ENCODE data around the gene SMAD2. TPM values are rescaled to one million over a fixed set of nuclear protein-coding genes. Genes with fewer than 3 reads are reported as not detected.
A peak's percentile ranks its signal among the peaks of the same experiment; 100 is the strongest.
"Not testable (repeated sequence)": the region's sequence is repeated elsewhere in the genome, so short reads cannot be mapped to it uniquely, and the experiment has no call there.

SMAD2 gene
- total RNA-seq, 1 donor from 2014 or later, result 74.8 TPM

DNA sequence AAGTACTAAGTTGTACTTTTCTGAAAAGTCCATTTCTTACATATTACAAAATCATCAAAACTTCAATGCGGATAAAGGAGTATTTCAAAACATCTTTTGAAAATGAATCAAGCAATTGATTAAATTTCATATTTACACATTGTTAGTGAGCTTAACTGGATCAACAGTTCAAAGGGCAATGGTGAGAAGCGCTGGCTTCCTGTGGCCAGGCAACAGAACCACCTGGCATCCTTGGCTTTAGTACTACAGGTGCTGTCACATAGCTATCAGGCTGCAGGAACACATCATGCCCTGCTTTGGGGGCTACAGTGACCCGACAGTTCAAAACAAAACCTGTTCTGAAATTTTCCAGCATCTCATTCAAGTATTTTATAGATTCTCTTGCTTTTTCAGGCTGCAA, 59.2 kb downstream of the SMAD2 start:
- intact Hi-C loops (cut with micrococcal nuclease), result no loop called here
- DNase-seq (no peak), ATAC-seq (no peak)

DNA sequence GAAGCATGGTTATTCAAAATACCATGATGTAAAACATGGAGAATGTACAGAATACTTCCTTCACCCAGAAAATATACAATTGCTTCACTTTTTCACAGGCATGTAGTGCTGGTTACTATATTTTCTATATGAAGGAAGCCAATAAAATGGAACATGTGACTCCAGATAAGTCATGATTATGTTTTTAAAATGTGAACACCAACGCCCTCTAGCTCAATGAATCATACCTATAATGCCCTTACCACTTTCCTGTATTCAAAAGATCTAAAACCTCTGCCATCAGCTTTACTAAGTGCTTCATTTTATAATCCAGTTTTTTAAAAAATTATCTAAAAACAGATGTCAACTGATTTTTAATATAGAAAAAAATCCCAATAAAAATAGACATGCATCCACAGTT, 59.9 kb downstream of the SMAD2 start:
- intact Hi-C loops (cut with micrococcal nuclease), result no loop called here
- no peak for ATAC-seq
- DNase-seq, result no peak

DNA sequence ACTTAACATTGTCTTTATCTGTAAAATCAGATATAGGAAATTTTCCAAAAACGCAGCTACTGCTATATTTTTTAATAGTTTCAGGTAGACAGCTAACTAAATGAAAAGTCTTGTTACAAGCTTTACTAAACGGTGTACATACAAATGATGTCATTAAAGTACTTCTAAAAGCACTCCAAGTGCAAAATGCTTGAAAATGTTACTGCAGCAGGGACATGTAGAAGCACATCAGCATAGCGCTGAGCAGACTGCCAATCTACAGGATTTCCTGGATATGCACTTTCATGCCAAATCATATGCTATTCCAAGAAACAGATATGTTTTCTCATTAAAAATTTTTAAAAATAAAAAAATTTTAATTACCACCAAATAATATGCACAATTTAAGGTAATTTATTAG, 61.7 kb downstream of the SMAD2 start:
- ATAC-seq (no peak), DNase-seq (no peak)
- intact Hi-C loops (cut with micrococcal nuclease), result loop anchor here (10.0 kb wide), 1 partner anchor 46 kb away; no protein-coding TSS in a partner anchor

DNA sequence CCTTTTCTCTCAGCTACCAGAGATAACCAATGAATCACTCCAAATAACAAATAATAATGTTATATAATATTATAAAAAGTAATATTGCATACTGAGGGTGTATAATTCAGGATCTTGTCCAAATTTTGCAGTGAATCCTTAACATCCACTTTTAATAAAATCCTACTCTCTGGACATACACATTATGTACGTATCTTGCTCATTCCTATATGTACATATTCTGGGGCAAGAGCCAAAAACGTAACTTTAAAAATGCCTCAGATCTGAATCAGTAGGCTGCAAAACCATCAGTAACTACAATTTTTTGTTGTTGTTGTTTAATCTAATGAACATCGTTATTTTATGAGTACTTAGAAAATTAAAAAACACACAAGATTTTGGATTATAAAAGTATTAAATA, 65.3 kb downstream of the SMAD2 start:
- ATAC-seq, result no peak
- DNase-seq, result no peak
- intact Hi-C loops (cut with micrococcal nuclease), result loop anchor here (10.0 kb wide), 1 partner anchor 50 kb away; no protein-coding TSS in a partner anchor

DNA sequence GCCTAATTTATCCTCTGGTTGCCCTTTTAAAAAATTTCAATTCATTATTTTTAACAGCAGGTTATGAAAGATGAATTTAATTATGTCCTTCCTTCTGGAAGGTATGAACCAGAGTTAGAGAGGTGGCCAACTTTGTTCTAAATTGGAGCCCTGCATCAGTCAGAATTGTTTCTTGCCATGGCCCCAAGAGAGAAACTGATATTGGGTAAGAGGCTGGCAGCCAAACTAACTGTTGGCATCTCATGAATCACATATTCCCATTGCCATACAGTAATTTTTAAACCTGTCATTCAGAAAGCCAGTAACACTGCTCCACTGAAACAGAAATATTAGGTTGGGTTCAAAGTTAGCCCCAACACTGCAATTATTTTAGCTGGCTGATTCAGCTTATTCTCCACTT, 67.4 kb downstream of the SMAD2 start:
- intact Hi-C loops (cut with micrococcal nuclease), result loop anchor here (10.0 kb wide), 1 partner anchor 52 kb away; no protein-coding TSS in a partner anchor
- ATAC-seq (peak; percentile 98), DNase-seq (no peak)

DNA sequence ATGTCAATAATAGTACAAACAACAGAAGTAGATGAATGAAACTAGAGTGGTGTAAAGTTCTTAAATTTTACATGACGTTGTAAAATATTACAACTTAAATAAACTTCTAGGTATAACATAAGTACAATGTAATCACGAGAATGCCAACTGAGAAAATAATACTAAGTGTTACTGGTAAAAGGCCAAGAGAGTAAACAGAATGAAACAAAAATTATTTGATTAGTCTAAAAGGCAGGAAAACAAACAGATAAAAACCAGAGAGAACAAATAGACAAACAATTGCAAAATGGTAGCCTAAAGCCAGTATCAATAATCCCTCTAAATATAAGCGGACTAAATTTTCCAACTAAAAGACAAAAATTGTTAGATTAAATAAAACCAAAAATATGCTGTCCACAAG, 71.9 kb downstream of the SMAD2 start:
- DNase-seq (no peak), ATAC-seq (no peak)
- intact Hi-C loops (cut with micrococcal nuclease), result no loop called here

DNA sequence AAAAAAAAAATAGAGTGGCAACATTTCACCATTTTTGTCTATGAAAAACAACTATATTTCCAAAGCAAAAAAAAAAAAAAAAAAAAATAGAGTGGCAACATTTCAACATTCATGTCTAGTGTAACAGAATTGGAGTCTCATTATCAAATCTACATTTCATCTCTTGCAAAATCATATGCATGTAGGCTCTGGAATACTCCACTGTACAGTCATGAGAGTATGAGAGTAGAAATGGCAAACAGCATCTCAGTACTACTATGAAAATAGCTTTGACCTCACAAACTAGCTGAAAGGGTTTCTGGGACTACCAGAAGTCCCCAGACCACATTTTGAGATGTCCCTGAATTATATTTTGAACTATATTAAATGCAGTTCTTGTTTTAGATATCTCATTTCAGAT, 82.8 kb downstream of the SMAD2 start:
- no peak for ATAC-seq
- intact Hi-C loops (cut with micrococcal nuclease), result no loop called here
- no peak for DNase-seq

DNA sequence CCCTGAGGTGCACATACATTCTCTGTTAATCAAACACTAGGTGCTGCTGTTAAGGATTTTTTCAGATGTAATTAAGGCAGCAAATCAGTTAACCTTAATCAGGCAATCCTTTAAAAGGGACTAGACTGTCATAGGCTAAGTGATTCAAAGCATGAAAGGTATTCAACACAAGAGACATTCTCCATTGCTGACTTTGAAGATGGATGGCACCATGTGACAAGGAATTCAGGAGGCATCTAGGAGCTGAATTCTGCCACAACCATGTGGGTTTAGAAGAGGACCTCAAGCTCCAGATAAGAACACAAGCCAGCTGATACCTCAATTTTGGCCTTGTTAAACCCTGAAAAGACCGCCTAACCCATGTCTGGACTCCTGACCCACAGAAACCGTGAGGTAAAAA, 84.0 kb downstream of the SMAD2 start:
- intact Hi-C loops (cut with micrococcal nuclease), result no loop called here
- DNase-seq (no peak), ATAC-seq (no peak)

DNA sequence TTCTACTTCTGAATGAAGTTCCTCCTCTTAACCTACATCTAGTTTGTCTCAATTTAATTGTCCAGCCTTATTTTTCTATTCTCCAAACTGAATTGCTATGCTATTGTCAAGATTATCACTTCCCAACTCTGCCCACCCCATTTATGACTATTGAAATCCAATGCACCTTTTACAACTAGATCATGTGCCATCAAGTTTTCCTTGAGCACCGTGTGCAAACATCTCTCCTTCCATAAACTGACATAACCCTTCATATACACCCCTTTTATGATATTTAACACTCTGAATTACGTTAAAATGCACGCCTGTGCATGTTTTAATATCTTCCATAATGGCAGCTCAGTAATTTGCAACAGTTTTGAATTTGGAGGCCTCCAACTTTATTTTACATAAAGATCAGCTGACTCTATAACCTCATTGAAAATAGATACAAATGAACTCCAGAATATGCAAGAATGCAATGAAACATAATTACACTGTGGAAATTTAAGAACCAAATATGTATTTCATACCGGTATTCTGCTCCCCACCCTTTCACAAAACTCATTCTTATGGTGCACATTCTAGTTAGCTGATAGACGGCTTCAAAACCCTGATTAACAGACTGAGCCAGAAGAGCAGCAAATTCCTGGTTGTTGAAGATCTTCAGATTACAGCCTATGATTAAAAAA, 85.5 kb downstream of the SMAD2 start:
- no peak for DNase-seq
- ATAC-seq, result no peak
- intact Hi-C loops (cut with micrococcal nuclease), result no loop called here

DNA sequence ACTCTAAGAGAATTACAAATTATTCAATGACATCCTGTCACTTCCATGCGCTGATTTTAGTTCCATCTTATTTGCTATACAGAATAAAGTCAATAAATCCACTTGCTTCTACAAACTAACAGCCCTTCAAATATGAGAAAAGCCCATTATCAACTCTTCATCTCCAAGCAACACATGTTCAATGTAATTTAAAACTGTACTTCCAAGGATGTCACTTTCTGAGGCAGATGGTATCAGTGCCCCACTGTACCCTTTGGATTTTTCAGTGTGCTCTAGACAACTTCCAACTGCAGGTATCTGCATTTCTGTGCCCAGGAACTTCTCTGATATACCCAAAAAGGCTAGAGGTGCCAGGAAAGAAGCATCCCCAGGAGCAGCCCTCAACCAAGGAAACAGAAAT, 87.6 kb downstream of the SMAD2 start:
- intact Hi-C loops (cut with micrococcal nuclease), result no loop called here
- no peak for DNase-seq
- no peak for ATAC-seq

DNA sequence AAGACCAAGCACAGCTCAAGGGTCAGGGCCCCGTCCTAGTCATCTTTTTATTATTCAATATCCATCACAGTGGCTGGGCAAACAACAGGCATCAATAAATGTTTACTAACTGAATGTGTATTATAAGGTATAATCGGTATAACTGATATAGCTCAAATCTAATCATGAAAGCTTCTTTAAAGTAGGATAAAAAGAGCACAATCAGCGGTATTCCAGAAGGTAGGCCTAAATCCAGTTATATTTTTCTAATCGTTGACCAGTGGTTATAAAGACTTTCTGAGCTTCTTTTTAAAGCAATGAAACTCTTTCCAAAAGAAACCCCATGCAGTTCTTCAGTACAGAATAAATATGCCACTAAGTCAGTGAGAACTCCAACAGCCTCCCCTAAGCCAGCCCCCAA, 92.1 kb downstream of the SMAD2 start:
- DNase-seq (no peak), ATAC-seq (no peak)
- intact Hi-C loops (cut with micrococcal nuclease), result no loop called here

DNA sequence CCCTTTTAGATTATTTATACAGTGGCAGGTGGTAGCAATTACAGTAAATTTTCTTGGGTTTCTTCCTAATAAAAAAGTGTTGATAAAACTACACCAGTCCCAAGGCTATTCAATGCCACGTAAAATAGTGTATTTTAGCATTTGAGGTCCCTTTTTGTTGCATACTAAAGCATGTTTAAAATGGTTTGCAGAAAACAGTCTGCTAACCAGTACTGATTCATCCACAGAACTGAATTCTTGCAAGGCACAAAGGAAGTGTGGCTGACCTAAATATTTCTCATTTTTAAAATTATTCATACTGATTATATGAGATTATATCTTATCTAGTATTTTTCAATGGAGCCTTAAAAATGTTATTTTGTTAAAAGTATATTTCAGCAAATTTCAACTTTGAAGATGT, 98.1 kb downstream of the SMAD2 start:
- intact Hi-C loops (cut with micrococcal nuclease), result no loop called here
- ATAC-seq (no peak), DNase-seq (no peak)

DNA sequence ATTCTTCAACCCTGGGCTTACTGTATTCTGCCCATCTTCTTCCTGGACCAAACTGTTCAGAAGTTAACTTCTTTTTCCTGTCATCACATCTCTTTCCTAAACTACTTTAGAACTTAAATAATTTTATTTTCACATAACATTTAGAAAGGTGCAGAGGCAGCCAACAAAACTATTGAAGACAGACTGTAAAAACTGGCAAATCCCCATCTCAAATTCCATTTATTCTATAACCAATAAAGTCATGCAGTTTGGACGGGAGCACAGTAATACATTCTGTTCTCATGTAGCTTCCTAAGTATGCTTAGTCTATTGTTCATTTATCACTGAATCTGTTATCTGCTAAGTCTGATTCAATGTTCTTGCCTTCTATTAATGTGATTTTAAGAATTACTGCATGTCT, 99.1 kb downstream of the SMAD2 start:
- intact Hi-C loops (cut with micrococcal nuclease), result no loop called here
- DNase-seq (no peak), ATAC-seq (no peak)

DNA sequence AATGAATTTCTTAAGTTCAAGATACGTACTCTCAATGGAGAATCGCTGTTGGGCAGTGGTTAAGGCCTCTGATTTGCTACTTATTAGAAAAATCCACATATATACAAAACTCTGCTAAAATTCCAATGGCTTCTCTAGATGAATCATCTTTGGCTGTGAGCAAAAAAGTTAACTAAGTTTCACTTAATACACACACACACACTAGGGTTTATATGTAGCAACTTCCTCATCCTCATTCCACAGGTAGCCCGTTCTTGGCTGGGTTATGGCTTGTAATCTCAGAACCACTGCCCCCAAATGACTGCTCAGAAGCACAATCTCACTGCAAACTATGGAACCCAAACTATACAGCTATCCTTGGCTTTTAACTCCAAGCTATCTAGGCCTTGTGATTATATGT, 99.7 kb downstream of the SMAD2 start:
- intact Hi-C loops (cut with micrococcal nuclease), result no loop called here
- DNase-seq, result no peak
- ATAC-seq, result no peak

DNA sequence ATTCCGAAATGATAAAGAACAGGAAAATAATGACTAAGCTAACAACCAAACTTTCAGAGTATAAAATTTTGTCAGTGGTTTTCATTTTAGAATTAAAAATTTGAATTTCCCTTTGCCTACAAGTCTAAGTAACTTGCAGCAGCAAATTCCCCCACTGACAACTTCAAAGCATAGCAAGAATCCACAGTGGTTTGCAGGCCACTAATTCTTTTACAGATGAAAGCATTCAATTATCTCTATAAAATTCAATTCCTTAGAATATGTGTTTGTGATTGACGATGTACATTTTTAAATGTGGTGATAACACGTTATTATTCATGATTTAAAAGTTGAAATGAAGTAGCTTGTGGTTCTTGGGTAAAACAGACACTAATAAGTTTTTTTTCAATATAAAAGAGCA, 100.6 kb downstream of the SMAD2 start:
- DNase-seq (no peak), ATAC-seq (no peak)
- intact Hi-C loops (cut with micrococcal nuclease), result no loop called here

DNA sequence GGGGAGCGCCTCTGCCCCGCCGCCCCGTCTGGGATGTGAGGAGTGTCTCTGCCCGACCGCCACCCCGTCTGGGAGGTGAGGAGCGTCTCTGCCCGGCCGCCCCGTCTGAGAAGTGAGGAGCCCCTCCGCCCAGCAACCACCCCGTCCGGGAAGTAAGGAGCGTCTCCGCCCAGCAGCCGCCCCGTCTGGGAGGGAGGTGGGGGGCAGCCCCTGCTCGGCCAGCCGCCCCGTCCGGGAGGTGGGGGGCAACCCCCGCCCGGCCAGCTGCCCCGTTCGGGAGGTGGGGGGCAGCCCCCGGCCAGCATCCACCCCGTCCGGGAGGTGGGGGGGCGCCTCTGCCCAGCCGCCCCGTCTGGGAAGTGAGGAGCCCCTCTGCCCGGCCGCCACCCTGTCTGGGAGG, 102.4 kb downstream of the SMAD2 start:
- intact Hi-C loops (cut with micrococcal nuclease); ATAC-seq; DNase-seq: not testable (repeated sequence)

DNA sequence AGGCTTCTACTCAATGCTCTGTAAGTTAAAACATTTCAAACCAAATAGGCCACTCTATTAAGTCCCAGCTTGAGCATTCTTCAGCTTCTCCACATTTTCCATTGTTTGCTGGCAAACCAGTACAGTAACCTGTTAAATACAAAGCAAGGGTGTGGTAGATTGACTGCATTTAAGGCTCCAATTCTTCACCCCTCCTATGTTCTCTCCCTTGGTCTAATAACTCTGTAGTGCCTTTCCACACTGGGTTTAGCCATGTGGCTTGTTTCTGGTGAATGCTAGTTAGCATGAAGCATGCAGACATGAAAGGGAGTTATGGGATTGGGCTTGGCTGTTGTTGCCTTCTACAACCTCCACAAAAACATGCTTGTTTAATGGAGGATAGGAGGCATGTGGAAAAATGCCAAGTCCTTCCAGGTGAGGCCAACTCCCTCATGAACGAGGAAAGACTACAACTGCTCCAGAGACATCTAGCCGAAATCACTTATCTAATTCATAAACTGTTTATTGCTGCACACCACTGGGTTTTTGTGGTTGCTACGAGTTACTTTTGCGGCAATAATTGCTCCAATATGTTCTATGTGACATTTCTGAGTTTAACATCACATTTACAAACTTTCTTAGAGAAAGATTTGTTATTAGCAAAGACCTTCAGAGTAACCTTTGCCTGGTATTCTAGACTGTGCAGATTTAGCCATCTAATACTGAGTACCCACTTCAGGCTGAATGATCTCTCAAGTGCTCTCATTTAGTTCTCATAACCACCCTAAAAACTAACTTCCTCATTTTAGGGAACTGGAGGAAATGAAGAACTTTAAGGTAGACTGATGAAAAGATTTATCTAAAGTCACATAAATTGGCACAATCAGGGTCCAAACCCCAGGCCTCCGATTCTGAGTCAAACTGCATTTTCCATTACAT, 104.0 kb downstream of the SMAD2 start:
- DNase-seq (no peak), ATAC-seq (no peak)
- intact Hi-C loops (cut with micrococcal nuclease), result no loop called here

DNA sequence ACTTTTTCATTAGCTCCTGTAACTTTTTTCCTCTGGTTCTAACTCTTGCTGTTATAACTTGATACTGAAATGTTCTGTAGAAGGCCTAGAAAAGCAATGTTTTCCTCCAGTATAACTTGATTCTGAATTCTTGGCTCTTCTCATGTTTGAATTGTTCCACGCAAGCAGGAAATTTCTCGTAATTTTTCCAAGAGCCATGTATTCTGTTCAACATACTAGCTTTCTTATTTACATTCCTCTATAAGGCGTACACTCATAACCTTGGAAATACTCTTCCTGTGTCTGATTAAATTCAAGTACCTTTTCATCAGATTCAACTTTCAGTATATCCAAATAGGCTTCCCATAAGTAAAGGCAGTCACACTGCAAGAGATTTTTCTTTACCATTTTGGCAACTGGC, 109.1 kb downstream of the SMAD2 start:
- no peak for ATAC-seq
- intact Hi-C loops (cut with micrococcal nuclease), result no loop called here
- no peak for DNase-seq

DNA sequence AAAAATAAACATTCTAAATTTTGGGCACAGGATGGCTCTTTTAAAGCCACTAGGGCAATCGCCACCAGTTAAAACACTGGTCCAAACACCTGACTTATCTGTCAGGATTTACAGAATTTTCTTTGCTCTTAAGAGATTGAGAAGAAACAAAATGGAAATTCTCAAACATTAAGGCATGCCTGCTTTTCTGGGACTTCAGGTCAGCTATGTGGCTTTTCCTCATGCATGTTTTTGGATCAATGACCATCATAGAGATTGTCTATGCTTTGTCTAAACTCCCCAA, 112.7 kb downstream of the SMAD2 start:
- ATAC-seq (no peak), DNase-seq (no peak)
- intact Hi-C loops (cut with micrococcal nuclease), result no loop called here

DNA sequence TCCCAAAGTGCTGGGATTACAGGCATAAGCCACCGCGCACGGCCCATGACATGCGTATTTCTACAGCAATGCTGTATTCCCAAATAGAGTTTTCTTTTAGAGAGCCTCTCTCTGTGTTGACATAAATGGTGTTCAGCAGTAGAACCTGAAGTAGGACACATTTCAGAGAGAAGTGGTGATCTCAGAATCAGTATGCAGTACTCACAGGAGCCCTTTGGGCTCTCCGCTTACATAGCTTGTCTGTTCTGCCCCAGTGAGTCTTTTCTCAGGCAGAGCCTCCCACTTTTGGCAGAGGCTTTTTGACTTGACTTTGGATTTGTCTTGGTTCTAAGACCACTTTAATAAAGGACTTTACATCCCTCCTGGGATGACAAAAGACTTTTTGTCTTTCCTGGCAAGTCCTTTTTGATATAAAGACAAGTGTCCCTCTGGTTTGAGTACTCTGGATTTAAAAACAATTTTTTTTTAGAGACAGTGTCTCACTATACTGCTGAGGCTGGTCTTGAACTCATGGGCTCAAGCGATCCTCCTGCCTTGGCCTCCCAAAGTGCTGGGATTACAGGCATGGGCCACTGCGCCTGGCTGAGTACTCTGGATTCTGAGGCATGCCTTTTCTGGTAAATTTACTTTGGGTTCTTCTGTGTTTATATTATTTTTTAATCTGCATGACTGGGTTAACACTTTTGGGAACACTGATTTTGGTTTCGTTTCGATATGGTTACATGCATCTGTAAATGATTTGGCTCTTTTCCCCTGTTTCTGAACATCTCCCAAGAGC, 113.3 kb downstream of the SMAD2 start:
- intact Hi-C loops (cut with micrococcal nuclease), result no loop called here
- DNase-seq (no peak), ATAC-seq (no peak)

Measured in left ventricle myocardium superior (tissue), 1 donor.